Endothelial cell of umbilical vein (primary cell): ENCODE measurements around the gene ZNRF3. TPM values are rescaled to one million over a fixed set of nuclear protein-coding genes. Genes with fewer than 3 reads are reported as not detected.

Experiments
- BruUV-seq: library from RNA; stranded (reverse); fragments of 400-500 nt; replicated peaks from 2 replicates; lab custom pipeline; 2021; lab: Mats Ljungman, UMichigan
- CTCF ChIA-PET: fragments of 300-600, 350-600 bp; sonication (Branson Sonifier 250); formaldehyde crosslinking; loops from one replicate; lab custom pipeline; 2021; ENCODE audit warnings: antibody characterized with exemption, inconsistent platforms; lab: Charles Lee
- POLR2A ChIA-PET: fragments of 300-600, 350-600 bp; sonication (Branson Sonifier 250); formaldehyde crosslinking; loops from one replicate; lab custom pipeline; 2021; ENCODE audit warnings: antibody characterized with exemption, inconsistent platforms; lab: Charles Lee
- DNase-seq: peaks from one replicate; pipeline ENCODE4 v3.0.0-alpha.2; 2011; ENCODE audit warnings: low read depth, low spot score
- FAIRE-seq: peaks from 2 replicates; lab custom pipeline; 2011; peaks lifted over from hg19 to GRCh38; lab: Jason Lieb, UNC
- H2AFZ ChIP-seq: 2 replicates; pipeline ENCODE4 v1.6.0; 2012; ENCODE audit warnings: low read depth, low read length, control low read depth, inconsistent platforms
- H3K27ac ChIP-seq: 2 replicates; pipeline ENCODE4 v1.5.1; 2011; ENCODE audit warnings: low read depth, mild to moderate bottlenecking, control low read depth, low read length, moderate library complexity; ENCODE audit not compliant: insufficient read depth
- H3K27me3 ChIP-seq, 2 experiments: 2 replicates each; pipeline versions ENCODE4 v1.6.0 to v1.6.1; 2011; ENCODE audit warnings: low read length in 2 of 2, mixed read lengths in 1 of 2; ENCODE audit not compliant: control insufficient read depth in 2 of 2, insufficient read depth in 2 of 2
- H3K36me3 ChIP-seq, 2 experiments: 2 replicates in 1 of 2; 3 replicates in 1 of 2; pipeline ENCODE4 v1.5.1; 2011; ENCODE audit warnings: low read length in 2 of 2, mild to moderate bottlenecking in 1 of 2, moderate library complexity in 1 of 2; ENCODE audit not compliant: control insufficient read depth in 2 of 2, insufficient read depth in 2 of 2; ENCODE audit errors: extremely low read depth in 1 of 2
- H3K4me1 ChIP-seq: 3 replicates; pipeline ENCODE4 v1.5.1; 2011; ENCODE audit warnings: mild to moderate bottlenecking, low read length; ENCODE audit not compliant: control insufficient read depth, insufficient read depth; ENCODE audit errors: extremely low read depth
- H3K4me2 ChIP-seq: 2 replicates; pipeline ENCODE4 v1.6.1; 2011; ENCODE audit warnings: low read length, control low read depth, mixed read lengths; ENCODE audit not compliant: insufficient read depth
- H3K4me3 ChIP-seq, 3 experiments: fragments of 200-600 bp in 1 of 3; sonication (generic), shearing (Covaris generic) in 1 of 3; replicated peaks in 1 of 3; 2 replicates each; pipeline ENCODE4 v1.5.1; 2011 to 2016; ENCODE audit warnings: control low read depth in 3 of 3, low read length in 3 of 3, mild to moderate bottlenecking in 2 of 3, inconsistent platforms in 1 of 3, low read depth in 1 of 3, moderate library complexity in 1 of 3; ENCODE audit not compliant: insufficient read depth in 1 of 3
- H3K79me2 ChIP-seq: 2 replicates; pipeline ENCODE4 v1.6.0; 2012; ENCODE audit warnings: low read length, inconsistent platforms; ENCODE audit not compliant: control insufficient read depth, insufficient read depth
- H3K9ac ChIP-seq: replicated peaks from 2 replicates; pipeline ENCODE3; 2011; ENCODE audit warnings: low read length, control low read depth; ENCODE audit not compliant: insufficient read depth; ENCODE audit errors: extremely low read depth
- H3K9me1 ChIP-seq: replicated peaks from 3 replicates; pipeline ENCODE4 v1.6.0; 2011; ENCODE audit warnings: mild to moderate bottlenecking, low read length; ENCODE audit not compliant: control insufficient read depth, insufficient read depth; ENCODE audit errors: extremely low read depth
- H3K9me3 ChIP-seq: replicated peaks from 2 replicates; pipeline ENCODE4 v1.5.1; 2012; ENCODE audit warnings: low read length, inconsistent platforms; ENCODE audit not compliant: control insufficient read depth, insufficient read depth
- H4K20me1 ChIP-seq: replicated peaks from 2 replicates; pipeline ENCODE3; 2011; ENCODE audit warnings: mild to moderate bottlenecking, low read length; ENCODE audit not compliant: control insufficient read depth, insufficient read depth; ENCODE audit errors: extremely low read depth
- CTCF ChIP-seq, 2 donors: IDR thresholded peaks; 1 replicate in 1 of 2; 2 replicates in 1 of 2; pipeline ENCODE4 v1.5.1; 2011; ENCODE audit warnings: low read length in 2 of 2, mild to moderate bottlenecking in 2 of 2, moderate library complexity in 2 of 2, control low read depth in 1 of 2, inconsistent platforms in 1 of 2, low read depth in 1 of 2; ENCODE audit not compliant: insufficient read depth in 1 of 2; ENCODE audit errors: extremely low read depth in 1 of 2
- EZH2 ChIP-seq: IDR thresholded peaks from 2 replicates; pipeline ENCODE4 v1.6.1; 2012; ENCODE audit warnings: borderline replicate concordance, low read depth, mild to moderate bottlenecking, moderate library complexity, low read length, inconsistent platforms; ENCODE audit not compliant: severe bottlenecking
- GATA2 ChIP-seq: IDR thresholded peaks from 2 replicates; pipeline ENCODE4 v1.7.0; 2011; ENCODE audit warnings: low read depth, mild to moderate bottlenecking, moderate library complexity, mixed read lengths, low read length; ENCODE audit not compliant: insufficient read length, insufficient read depth
- JUN ChIP-seq: IDR thresholded peaks from 2 replicates; pipeline ENCODE4 v1.6.1; 2011; ENCODE audit warnings: borderline replicate concordance, low read depth; ENCODE audit not compliant: insufficient read length, insufficient read depth
- MAX ChIP-seq: IDR thresholded peaks from 2 replicates; pipeline ENCODE4 v1.6.1; 2011; ENCODE audit not compliant: insufficient read depth, insufficient read length
- dilution Hi-C: fragments of 300-500 bp; cut with MboI; formaldehyde crosslinking; loops from one replicate; pipeline ENCODE4 v1.15.0; 2019; ENCODE audit warnings: low sequenced_read_pairs; ENCODE audit not compliant: extremely low pct_ligation_motif_present
- intact Hi-C: fragments of 100-400 bp; cut with micrococcal nuclease; formaldehyde crosslinking; loops from one replicate; pipeline ENCODE4 v1.10.0; 2022
- polyA plus RNA-seq, 4 experiments: library from polyadenylated mRNA; depleted of rRNA in 3 of 4; stranded (reverse) in 3 of 4; unstranded in 1 of 4; fragments of >200 nt; gene quantifications; 2 replicates each; pipeline versions ENCODE4 v1.2.1 to v1.2.3, GENCODE V29; 2011 to 2012; ENCODE audit warnings: missing spikeins in 1 of 4
- total RNA-seq: library from RNA; stranded (reverse); gene quantifications from 2 replicates; pipeline ENCODE4 v1.2.3, GENCODE V29; 2021

Gene ZNRF3
- total and polyA plus RNA-seq, 2 donors (not counting 3 experiments of a cell fraction or from before 2014, with no cell fraction given) = 2.7 to 5.2 TPM

- no peak overlapping the region for H3K9ac ChIP-seq
- dilution Hi-C loops (no loop called here), intact Hi-C loops (no loop called here)
- H3K9me1 ChIP-seq = no peaks in the 10 kb centered on the region
- DNase-seq (no peak), FAIRE-seq (no peak)
- H3K9me3 ChIP-seq = no peaks in the 10 kb centered on the region
- no peak overlapping the region for H3K27ac ChIP-seq
- H3K4me1 ChIP-seq = no peaks in the 10 kb centered on the region
- H3K36me3 ChIP-seq = no peaks in the 10 kb centered on the region
- H3K4me3 ChIP-seq = no peak overlapping the region
- no peaks in the 10 kb centered on the region for H3K79me2 ChIP-seq
- H3K27me3 ChIP-seq = no peaks in the 10 kb centered on the region
- POLR2A ChIA-PET = no interaction called here
- no peaks in the 10 kb centered on the region for H4K20me1 ChIP-seq
- CTCF ChIA-PET = no interaction called here
- TF ChIP-seq MAX (no peak), EZH2 (no peak), GATA2 (no peak), JUN (no peak), CTCF (IDR thresholded peaks at IDR 0.05; ENCODE audit: extremely low read depth in 1 of 2, insufficient read depth in 1 of 2, low read depth in 1 of 2, low read length in 2 of 2) (no peak)
- H3K4me2 ChIP-seq = no peak overlapping the region
- BruUV-seq = no TSS peak
- H2AFZ ChIP-seq = no peak overlapping the region
Observed at GRCh38 chr22:28899199-28899853, 16.0 kb downstream of the ZNRF3 start.
